H9 (cell line): ENCODE data around the gene PLXNA4. TPM values are rescaled to one million over a fixed set of nuclear protein-coding genes. Genes with fewer than 3 reads are reported as not detected.

Experiments used
- DNase-seq: peaks from one replicate; pipeline ENCODE4 v3.0.0-alpha.2; 2017
- H2AFZ ChIP-seq: one replicate; pipeline ENCODE4 v1.6.1; 2013; ENCODE audit warnings: mild to moderate bottlenecking, low read length, control low read depth, moderate library complexity
- H2AK5ac ChIP-seq: 2 replicates; pipeline ENCODE4 v1.6.1; 2013; ENCODE audit warnings: low read length, control low read depth, mixed read lengths; ENCODE audit not compliant: insufficient read length
- H2BK120ac ChIP-seq: one replicate; pipeline ENCODE4 v1.6.1; 2013; ENCODE audit warnings: low read depth, mild to moderate bottlenecking, low read length, control low read depth, inconsistent platforms; ENCODE audit not compliant: poor library complexity, severe bottlenecking
- H2BK12ac ChIP-seq: 2 replicates; pipeline ENCODE4 v1.6.1; 2013; ENCODE audit warnings: low read length, control low read depth, mixed read lengths, low read depth; ENCODE audit not compliant: insufficient read length
- H2BK15ac ChIP-seq: 2 replicates; pipeline ENCODE4 v1.6.1; 2013; ENCODE audit warnings: low read depth, low read length, control low read depth
- H2BK20ac ChIP-seq: one replicate; pipeline ENCODE4 v1.6.1; 2013; ENCODE audit warnings: low read depth, mild to moderate bottlenecking, low read length, control low read depth, inconsistent platforms; ENCODE audit not compliant: poor library complexity, severe bottlenecking
- H2BK5ac ChIP-seq: 2 replicates; pipeline ENCODE4 v1.6.1; 2013; ENCODE audit warnings: low read length, control low read depth, mixed read lengths; ENCODE audit not compliant: insufficient read length
- H3K14ac ChIP-seq: 2 replicates; pipeline ENCODE4 v1.6.1; 2013; ENCODE audit warnings: low read length, control low read depth; ENCODE audit not compliant: insufficient read depth
- H3K18ac ChIP-seq: 2 replicates; pipeline ENCODE4 v1.6.1; 2013; ENCODE audit warnings: low read depth, mild to moderate bottlenecking, mixed read lengths, low read length, control low read depth; ENCODE audit not compliant: insufficient read length
- H3K23ac ChIP-seq: 2 replicates; pipeline ENCODE4 v1.6.1; 2013; ENCODE audit warnings: low read length, control low read depth, mixed read lengths, low read depth; ENCODE audit not compliant: insufficient read length
- H3K23me2 ChIP-seq: 2 replicates; pipeline ENCODE4 v1.6.1; 2013; ENCODE audit warnings: low read depth, mild to moderate bottlenecking, mixed read lengths, low read length, control low read depth; ENCODE audit not compliant: insufficient read length, poor library complexity, severe bottlenecking
- H3K27ac ChIP-seq: 2 replicates; pipeline ENCODE4 v1.5.1; 2013; ENCODE audit warnings: low read length, control low read depth, mixed read lengths, low read depth; ENCODE audit not compliant: insufficient read length
- H3K27me3 ChIP-seq: 2 replicates; pipeline ENCODE4 v1.6.1; 2013; ENCODE audit warnings: low read length, control low read depth, inconsistent platforms; ENCODE audit not compliant: insufficient read depth
- H3K4ac ChIP-seq: 2 replicates; pipeline ENCODE4 v1.6.1; 2013; ENCODE audit warnings: low read depth, mild to moderate bottlenecking, control low read depth, inconsistent platforms, low read length, moderate library complexity
- H3K4me1 ChIP-seq: 2 replicates; pipeline ENCODE4 v1.6.1; 2013; ENCODE audit warnings: low read length, control low read depth, inconsistent platforms; ENCODE audit not compliant: insufficient read depth
- H3K4me2 ChIP-seq: 2 replicates; pipeline ENCODE4 v1.6.1; 2013; ENCODE audit warnings: low read length, control low read depth, mixed read lengths; ENCODE audit not compliant: insufficient read length, insufficient read depth
- H3K56ac ChIP-seq: 2 replicates; pipeline ENCODE4 v1.6.1; 2013; ENCODE audit warnings: low read depth, mild to moderate bottlenecking, mixed read lengths, low read length, control low read depth; ENCODE audit not compliant: insufficient read length
- H3K79me1 ChIP-seq: 2 replicates; pipeline ENCODE4 v1.6.1; 2013; ENCODE audit warnings: low read depth, mild to moderate bottlenecking, moderate library complexity, low read length, control low read depth, inconsistent platforms; ENCODE audit not compliant: insufficient read depth, poor library complexity, severe bottlenecking
- H3K79me2 ChIP-seq: 2 replicates; pipeline ENCODE4 v1.6.1; 2013; ENCODE audit warnings: low read length, control low read depth, inconsistent platforms; ENCODE audit not compliant: insufficient read depth
- H3K9ac ChIP-seq: 2 replicates; pipeline ENCODE4 v1.6.1; 2013; ENCODE audit warnings: low read length, control low read depth, mixed read lengths; ENCODE audit not compliant: insufficient read length; ENCODE audit errors: extremely low read depth
- H3K9me3 ChIP-seq: one replicate; pipeline ENCODE4 v1.6.1; 2013; ENCODE audit warnings: low read depth, low read length, inconsistent platforms; ENCODE audit not compliant: control insufficient read depth
- H3T11ph ChIP-seq: one replicate; pipeline ENCODE4 v1.6.1; 2013; ENCODE audit warnings: mild to moderate bottlenecking, low read length, control low read depth, inconsistent platforms
- H4K20me1 ChIP-seq: one replicate; pipeline ENCODE4 v1.6.1; 2013; ENCODE audit not compliant: control insufficient read depth, insufficient read length, insufficient read depth
- H4K5ac ChIP-seq: 2 replicates; pipeline ENCODE4 v1.6.1; 2013; ENCODE audit warnings: low read depth, mild to moderate bottlenecking, mixed read lengths, low read length, control low read depth; ENCODE audit not compliant: insufficient read length
- H4K8ac ChIP-seq: replicated peaks from 2 replicates; pipeline ENCODE4 v1.6.1; 2013; ENCODE audit warnings: low read length, control low read depth, mixed read lengths, low read depth; ENCODE audit not compliant: insufficient read length
- H4K91ac ChIP-seq: 2 replicates; pipeline ENCODE4 v1.6.1; 2013; ENCODE audit warnings: low read depth, mild to moderate bottlenecking, moderate library complexity, mixed read lengths, low read length, control low read depth; ENCODE audit not compliant: insufficient read length
- H3K27ac Mint-ChIP-seq, 3 experiments: 2 replicates in 2 of 3; 3 replicates in 1 of 3; pipeline ENCODE4 v1.8.0; 2020 to 2021; ENCODE audit warnings: mixed read lengths in 3 of 3, mild to moderate bottlenecking in 1 of 3, moderate library complexity in 1 of 3
- H3K27me3 Mint-ChIP-seq: 2 replicates; pipeline ENCODE4 v1.8.0; 2021; ENCODE audit warnings: low read depth, mild to moderate bottlenecking, moderate library complexity, mixed read lengths
- H3K36me3 Mint-ChIP-seq, 3 experiments: 2 replicates in 2 of 3; 3 replicates in 1 of 3; pipeline ENCODE4 v1.8.0; 2020 to 2021; ENCODE audit warnings: low read depth in 3 of 3, mixed read lengths in 3 of 3; ENCODE audit not compliant: insufficient read depth in 1 of 3
- H3K4me1 Mint-ChIP-seq, 2 experiments: 2 replicates each; pipeline ENCODE4 v1.8.0; 2020; ENCODE audit warnings: mixed read lengths in 2 of 2
- H3K4me3 Mint-ChIP-seq, 2 experiments: 2 replicates in 1 of 2; 3 replicates in 1 of 2; pipeline ENCODE4 v1.8.0; 2020 to 2021; ENCODE audit warnings: mild to moderate bottlenecking in 2 of 2, mixed read lengths in 2 of 2, moderate library complexity in 1 of 2
- H3K9me3 Mint-ChIP-seq, 2 experiments: 2 replicates in 1 of 2; 3 replicates in 1 of 2; pipeline ENCODE4 v1.8.0; 2020; ENCODE audit warnings: mild to moderate bottlenecking in 2 of 2, mixed read lengths in 2 of 2, moderate library complexity in 1 of 2
- CTCF ChIP-seq: fragments of 200-600 bp; sonication (generic); conservative IDR thresholded peaks from 3 replicates; pipeline ENCODE4 v1.8.0; 2021; ENCODE audit warnings: antibody characterized with exemption, mild to moderate bottlenecking
- WGBS: extraction: QIAGEN DNeasy Blood & Tissue Kit; methylation state at CpG from one replicate; pipeline ENCODE4 v1.1.7; 2013; ENCODE audit warnings: missing lambda C conversion rate, low lambda C conversion rate, mixed read lengths; ENCODE audit not compliant: insufficient read length; ENCODE audit errors: extremely low coverage; 5-methylcytosine and 5-hydroxymethylcytosine counted together
- total RNA-seq: library from RNA; stranded (reverse); gene quantifications from 2 replicates; pipeline ENCODE4 v1.2.1, GENCODE V29; 2021

PLXNA4 gene
- total RNA-seq, 1 experiment from 2014 or later: 0.35 TPM

GRCh38 chr7:132105096-132105495, 471.2 kb downstream of the PLXNA4 start:
- H3K27me3 Mint-ChIP-seq: no peaks in the 10 kb centered on the region; the same call in 1 of the 2 replicates
- H4K91ac ChIP-seq: no peak overlapping the region
- H3K9ac ChIP-seq: no peak overlapping the region
- no peak overlapping the region for H3K4me3 Mint-ChIP-seq
- H2BK5ac ChIP-seq: no peak overlapping the region
- H3K9me3 ChIP-seq: no peaks in the 10 kb centered on the region
- peaks cover 29 to 37% of the 10 kb centered on the region in 2 experiments for H3K4me1 Mint-ChIP-seq
- no peak overlapping the region for H4K8ac ChIP-seq
- WGBS: no CpG with 5 or more reads among the region's 3 CpGs
- no peaks in the 10 kb centered on the region for H3K36me3 Mint-ChIP-seq
- no peaks in the 10 kb centered on the region for H3K23me2 ChIP-seq
- no peaks in the 10 kb centered on the region for H4K20me1 ChIP-seq
- no peak overlapping the region for H3K4me2 ChIP-seq
- no peaks in the 10 kb centered on the region for H3K79me2 ChIP-seq
- no peak overlapping the region for H3K4ac ChIP-seq
- no peak overlapping the region for H3K27ac ChIP-seq
- H3K23ac ChIP-seq: no peak overlapping the region
- H3K4me1 ChIP-seq: peaks cover 5% of the 10 kb centered on the region; the same call in 1 of the 2 replicates
- H4K5ac ChIP-seq: no peak overlapping the region
- no peak overlapping the region for H2BK120ac ChIP-seq
- H2AK5ac ChIP-seq: no peak overlapping the region
- DNase-seq: no peak
- no peak overlapping the region for H2AFZ ChIP-seq
- no peak overlapping the region for H3T11ph ChIP-seq
- H3K79me1 ChIP-seq: no peaks in the 10 kb centered on the region
- no peak overlapping the region for H3K18ac ChIP-seq
- no peak overlapping the region for H2BK15ac ChIP-seq
- H3K27me3 ChIP-seq: no peaks in the 10 kb centered on the region
- no peaks in the 10 kb centered on the region for H3K9me3 Mint-ChIP-seq
- no peak for TF ChIP-seq CTCF
- no peak overlapping the region for H3K14ac ChIP-seq
- no peak overlapping the region for H2BK12ac ChIP-seq
- no peak overlapping the region for H3K56ac ChIP-seq
- no peak overlapping the region for H3K27ac Mint-ChIP-seq
- no peak overlapping the region for H2BK20ac ChIP-seq
